SKM-1 treated with dmso at 0.1 percent for 144 hours (cell line): ENCODE measurements around the gene HSFX2.
"Not testable (repeated sequence)": the region's sequence is repeated elsewhere in the genome, so short reads cannot be mapped to it uniquely, and the experiment has no call there.

Experiments used
- DNase-seq: peaks from one replicate; lab custom pipeline; 2025; ENCODE audit not compliant: unreplicated experiment; lab: John Stamatoyannopoulos, UW

Gene HSFX2

DNA sequence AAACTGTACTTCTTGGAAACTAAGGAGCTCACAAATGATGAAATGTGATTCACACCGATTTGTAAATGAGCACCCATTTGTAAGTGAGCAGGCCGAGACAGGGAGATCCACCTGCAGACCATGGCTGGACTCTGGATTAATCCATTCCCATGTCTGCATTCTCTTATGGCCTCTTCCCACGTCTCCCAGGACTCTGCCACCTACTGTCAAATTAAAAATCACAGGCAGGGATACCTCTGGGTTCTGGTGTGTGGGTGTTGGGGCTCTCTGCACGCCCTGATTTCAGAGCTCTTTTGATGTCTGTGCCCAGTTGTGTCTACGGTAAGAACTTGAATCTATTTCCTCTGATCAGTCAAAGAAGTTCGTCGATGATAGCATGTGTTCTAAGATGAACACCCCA, 4.1 kb downstream of the HSFX2 start:
- not testable (repeated sequence) for DNase-seq

- DNase-seq = not testable (repeated sequence)
These were observed 7.8 kb downstream of the HSFX2 start, which contains the start of gene MAGEA9B for GRCh38 chrX:149587359-149587758. Gene MAGEA9B, minus strand, starts transcription at chrX:149587459. Its CDS starts 4,280 bp downstream, at chrX:149583179.

- DNase-seq = not testable (repeated sequence)
These were observed 9.5 kb downstream of the HSFX2 start for GRCh38 chrX:149585631-149586030.

DNA sequence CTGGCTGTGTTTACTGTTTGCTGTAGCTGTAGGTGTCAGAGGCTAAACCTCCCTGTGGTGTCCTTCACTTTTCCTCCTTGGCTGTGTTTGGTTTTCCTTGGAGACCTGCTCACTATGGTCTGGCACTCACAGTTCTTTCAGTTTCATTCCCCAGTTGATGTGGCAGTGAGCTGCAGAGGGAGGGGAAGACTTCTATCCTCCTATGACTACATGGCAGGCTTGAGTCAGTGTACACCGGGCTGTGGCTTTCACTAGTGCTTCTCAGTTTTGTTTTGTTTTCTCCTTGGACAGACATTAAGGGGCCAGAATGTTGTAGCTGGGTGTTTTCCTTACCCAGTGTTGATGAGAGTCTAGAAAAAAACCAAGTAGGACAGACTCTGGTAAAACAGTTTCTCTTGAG, 21.7 kb downstream of the HSFX2 start:
- not testable (repeated sequence) for DNase-seq

- DNase-seq = no peak
These were observed 22.4 kb downstream of the HSFX2 start for GRCh38 chrX:149572743-149573142.

DNA sequence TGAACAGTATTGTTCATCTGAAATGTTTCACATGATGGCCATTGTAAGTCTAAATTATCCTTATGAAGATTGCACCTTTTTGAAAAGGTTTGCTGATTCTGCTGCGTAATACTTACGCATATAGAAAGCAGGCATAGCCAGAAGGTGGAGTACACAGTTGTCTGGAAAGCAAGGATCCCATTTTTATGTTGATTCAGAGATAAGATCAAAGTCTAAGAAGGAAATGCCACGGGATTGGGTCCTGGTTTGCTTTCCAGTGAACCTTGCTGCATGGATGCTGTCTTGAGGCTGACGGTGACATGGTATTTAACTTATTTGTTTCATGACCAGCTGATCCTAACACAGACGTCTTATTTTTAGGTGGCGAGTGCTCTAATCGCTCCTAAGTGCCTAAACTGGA, 23.3 kb downstream of the HSFX2 start:
- DNase-seq = no peak

DNA sequence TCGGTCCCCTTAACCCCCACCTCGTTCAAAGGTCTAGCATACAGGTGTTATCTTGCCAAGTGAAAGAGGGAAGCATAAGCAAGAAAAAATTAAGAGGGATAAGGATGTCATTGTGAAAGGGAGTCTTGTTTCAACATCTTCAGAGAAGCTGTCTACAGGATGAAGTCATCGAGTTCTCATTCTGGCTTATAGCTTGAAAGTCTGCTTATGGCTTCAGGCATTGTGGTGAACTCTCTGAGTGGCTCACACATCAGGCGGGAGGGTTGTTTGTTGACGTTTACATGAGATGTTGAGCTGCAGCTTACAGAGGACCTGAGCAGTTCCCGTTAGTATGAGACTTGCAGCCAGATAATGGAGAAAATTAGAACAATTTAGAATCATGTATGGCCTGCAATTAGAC, 24.4 kb downstream of the HSFX2 start:
- DNase-seq = peak; percentile 11

- DNase-seq = no peak
These were observed 25.3 kb downstream of the HSFX2 start for GRCh38 chrX:149569770-149570169.

GRCh38 chrX:149568701-149569296, 26.3 kb downstream of the HSFX2 start:
- no peak for DNase-seq

- no peak for DNase-seq
These were observed 27.3 kb downstream of the HSFX2 start for GRCh38 chrX:149567621-149568417.

DNA sequence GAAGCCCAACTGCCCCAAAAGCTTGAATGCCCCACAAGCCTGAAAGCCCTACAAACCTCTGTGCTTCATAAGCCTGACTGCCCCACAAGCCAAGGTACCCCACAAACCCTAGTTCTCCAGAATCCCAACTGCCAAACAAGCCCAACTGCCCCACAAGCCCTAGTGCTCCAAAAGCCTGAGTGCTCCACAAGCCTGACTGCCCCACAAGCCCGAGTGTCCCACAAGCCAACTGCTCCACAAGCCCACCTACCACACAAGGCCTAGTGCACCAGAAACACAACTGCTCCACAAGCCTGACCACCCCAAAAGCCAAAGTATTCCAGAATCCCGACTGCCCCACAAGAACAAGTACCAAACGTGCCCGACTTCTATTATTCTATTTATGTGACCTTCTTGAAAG, 31.8 kb downstream of the HSFX2 start:
- no peak for DNase-seq

DNA sequence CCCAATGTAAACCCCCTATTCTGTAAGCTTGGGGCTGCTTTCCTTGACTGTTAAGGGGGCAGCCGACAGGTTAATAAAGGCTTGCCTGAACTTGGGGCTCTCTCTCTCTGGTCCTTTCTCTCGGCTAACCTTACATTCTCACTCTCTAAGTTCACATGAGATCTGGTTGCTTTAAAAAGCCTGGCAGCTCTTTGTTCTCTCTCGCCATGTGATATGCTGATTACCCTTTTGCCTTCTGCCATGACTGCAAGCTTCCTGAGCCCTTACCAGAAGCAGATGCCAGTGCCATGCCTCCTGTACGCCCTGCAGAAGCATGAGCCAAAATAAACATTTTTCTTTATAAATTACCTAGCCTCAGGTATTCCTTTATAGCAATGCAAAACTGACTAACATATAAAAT, 39.9 kb downstream of the HSFX2 start:
- not testable (repeated sequence) for DNase-seq

- DNase-seq = not testable (repeated sequence)
These were observed 43.2 kb downstream of the HSFX2 start for GRCh38 chrX:149551939-149552248.

- not testable (repeated sequence) for DNase-seq
These were observed 43.7 kb downstream of the HSFX2 start for GRCh38 chrX:149551245-149551938.

DNA sequence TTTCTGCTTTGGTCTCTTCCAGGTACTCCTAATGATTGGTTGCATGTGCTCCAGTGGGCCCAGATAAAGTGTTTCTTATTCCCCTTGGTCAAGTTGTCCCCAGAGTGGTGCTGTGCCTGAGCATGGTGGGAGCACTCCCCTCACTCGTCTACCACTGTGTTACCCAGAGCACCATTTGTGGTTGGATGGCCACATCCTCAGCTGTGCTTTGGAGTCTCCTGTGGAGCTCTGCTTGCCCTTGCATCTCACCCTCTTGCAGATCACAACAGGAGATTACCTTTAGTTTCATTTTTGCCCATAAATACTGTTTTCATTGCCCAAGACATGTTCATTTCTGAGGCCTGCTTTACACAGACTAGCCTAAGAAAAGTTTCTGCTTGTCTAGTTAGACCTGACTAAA, 44.7 kb downstream of the HSFX2 start:
- not testable (repeated sequence) for DNase-seq

GRCh38 chrX:149549701-149550100, 45.4 kb downstream of the HSFX2 start, which contains the start of gene HSFX3:
Gene HSFX3, minus strand, starts transcription at chrX:149549924. Its CDS starts 72 bp downstream, at chrX:149549852.
- not testable (repeated sequence) for DNase-seq

- DNase-seq = not testable (repeated sequence)
These were observed 47.3 kb downstream of the HSFX2 start for GRCh38 chrX:149547782-149548181.

GRCh38 chrX:149546962-149547361, 48.2 kb downstream of the HSFX2 start:
- not testable (repeated sequence) for DNase-seq

DNA sequence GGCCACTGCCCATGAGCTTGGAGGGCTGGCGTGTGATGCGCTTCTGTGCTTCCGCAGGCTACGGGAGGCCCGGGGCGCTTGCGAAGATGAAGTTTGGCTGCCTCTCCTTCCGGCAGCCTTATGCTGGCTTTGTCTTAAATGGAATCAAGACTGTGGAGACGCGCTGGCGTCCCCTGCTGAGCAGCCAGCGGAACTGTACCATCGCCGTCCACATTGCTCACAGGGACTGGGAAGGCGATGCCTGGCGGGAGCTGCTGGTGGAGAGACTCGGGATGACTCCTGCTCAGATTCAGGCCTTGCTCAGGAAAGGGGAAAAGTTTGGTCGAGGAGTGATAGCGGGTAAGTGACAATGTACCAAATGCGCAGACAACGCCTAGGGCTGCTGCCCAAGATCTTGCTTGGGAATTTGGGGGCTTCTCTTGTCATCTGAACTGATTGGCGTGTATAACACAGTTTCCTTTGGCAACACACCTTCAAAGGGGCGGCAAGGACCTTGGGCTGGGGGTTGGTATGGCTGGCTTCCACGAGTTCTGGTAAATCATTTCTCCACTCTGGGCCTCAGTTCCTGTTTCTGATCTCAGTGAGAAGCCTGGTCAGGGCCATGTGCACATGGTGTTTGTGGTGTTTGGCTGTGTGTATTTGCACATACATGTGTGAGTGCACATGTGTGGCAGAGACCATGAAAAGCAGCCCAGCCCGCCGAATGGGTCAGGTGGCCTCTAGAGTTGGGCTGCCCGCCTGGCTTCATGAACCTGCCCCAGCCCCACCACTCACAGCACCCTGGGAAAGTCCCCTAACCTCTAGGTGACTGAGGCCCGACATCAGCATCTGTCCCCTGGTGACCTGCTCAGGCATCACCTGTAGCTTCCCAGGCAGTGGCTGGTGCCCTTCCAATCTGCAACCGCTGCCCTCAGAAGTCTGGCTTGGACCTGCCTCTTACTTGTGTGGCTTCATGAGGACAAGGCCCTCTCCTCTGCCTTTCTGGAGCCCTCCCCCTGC, 49.3 kb downstream of the HSFX2 start:
- not testable (repeated sequence) for DNase-seq
